ENCODE measurements around the gene UNCX.

UNCX gene

GRCh38 chr7:1232103-1232466 lies 587 bp upstream of the UNCX start:
- no peak for DNase-seq (ENCODE audit: low read depth)

GRCh38 chr7:1233333-1234048 lies 819 bp downstream of the UNCX start:
- no peak for DNase-seq (ENCODE audit: low read depth)

- no peak for DNase-seq (ENCODE audit: low read depth)
Measured at GRCh38 chr7:1234049-1234880, 1.6 kb downstream of the UNCX start.

GRCh38 chr7:1234881-1235500 lies 2.3 kb downstream of the UNCX start:
- no peak for DNase-seq (ENCODE audit: low read depth)

DNA sequence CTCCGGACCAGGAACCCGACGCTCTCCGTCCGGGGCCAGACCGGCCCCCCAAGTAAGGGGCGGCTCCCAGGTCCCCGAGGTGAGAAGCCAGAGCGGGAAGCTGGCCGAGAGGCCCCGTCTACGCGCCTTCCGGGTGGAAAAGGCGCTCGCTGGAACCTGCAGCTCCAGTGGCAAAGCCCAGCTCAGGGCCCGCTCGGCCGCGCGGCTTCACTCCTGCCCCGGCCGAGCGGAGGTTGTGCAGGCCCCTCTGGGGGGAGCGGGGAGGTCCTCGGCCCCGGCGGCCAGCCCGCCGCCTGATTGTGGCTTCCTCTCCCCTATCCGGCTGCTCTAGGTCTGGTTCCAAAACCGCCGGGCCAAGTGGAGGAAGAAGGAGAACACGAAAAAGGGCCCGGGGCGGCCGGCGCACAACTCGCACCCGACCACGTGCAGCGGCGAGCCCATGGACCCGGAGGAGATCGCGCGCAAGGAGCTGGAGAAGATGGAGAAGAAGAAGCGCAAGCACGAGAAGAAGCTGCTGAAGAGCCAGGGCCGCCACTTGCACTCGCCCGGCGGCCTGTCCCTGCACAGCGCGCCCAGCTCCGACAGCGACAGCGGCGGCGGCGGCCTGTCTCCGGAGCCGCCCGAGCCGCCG lies 2.9 kb downstream of the UNCX start:
- no peak for DNase-seq (ENCODE audit: low read depth)

DNA sequence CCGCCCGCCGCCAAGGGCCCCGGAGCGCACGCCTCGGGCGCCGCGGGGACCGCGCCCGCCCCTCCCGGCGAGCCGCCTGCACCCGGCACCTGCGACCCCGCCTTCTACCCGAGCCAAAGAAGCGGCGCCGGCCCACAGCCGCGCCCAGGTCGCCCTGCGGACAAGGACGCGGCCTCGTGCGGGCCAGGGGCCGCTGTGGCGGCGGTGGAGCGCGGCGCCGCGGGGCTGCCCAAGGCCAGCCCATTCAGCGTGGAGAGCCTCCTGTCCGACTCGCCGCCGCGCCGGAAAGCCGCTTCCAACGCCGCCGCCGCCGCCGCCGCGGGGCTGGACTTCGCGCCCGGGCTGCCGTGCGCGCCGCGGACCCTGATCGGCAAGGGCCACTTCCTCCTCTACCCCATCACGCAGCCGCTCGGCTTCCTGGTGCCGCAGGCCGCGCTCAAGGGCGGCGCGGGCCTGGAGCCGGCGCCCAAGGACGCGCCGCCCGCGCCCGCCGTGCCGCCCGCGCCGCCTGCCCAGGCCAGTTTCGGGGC lies 3.5 kb downstream of the UNCX start:
- no peak for DNase-seq (ENCODE audit: low read depth)

DNA sequence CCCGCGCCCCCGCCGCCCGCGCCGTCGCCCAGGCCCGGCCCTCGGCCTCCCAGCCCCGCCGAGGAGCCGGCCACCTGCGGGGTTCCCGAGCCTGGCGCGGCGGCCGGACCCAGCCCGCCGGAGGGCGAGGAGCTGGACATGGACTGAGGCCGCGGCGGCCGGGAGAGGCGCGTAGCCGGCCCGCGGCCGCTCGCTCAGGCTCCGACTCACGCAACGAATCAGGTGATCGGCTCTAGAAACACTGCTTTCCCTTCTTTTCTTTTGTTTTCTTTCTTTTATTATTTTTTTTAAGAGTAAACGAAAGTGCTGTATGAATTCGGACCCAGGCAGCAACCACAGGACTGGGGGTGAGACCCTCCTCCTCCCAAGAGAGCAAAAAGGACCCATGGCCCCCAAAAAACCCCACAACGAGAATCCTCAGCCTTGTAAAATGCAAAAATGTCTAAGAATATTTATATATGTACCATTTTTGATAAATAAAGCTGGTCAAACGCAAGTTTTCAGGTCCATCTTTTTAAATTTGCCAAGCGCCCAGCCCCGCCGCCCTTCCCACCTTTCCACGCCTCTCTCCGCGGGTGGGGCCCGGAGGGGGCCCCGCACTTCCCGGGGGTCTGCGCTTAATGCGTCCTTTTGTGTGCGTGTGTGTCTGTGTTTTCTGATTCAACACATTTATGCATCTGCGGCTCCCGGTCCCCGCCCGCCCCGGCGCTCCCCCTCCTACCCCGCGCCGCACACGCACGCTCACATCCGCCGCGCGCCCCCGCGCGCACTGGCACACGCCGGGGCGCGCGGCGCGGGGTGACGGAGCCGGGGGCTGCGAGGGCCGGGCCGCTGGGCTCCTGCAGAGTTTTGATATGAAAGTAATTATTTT lies 4.4 kb downstream of the UNCX start:
- no peak for DNase-seq (ENCODE audit: low read depth)

- DNase-seq (ENCODE audit: low read depth): no peak
Measured at GRCh38 chr7:1237704-1238255, 5.1 kb downstream of the UNCX start.

- DNase-seq (ENCODE audit: low read depth): no peak
Measured at GRCh38 chr7:1238450-1238882, 5.8 kb downstream of the UNCX start.

- no peak for DNase-seq (ENCODE audit: low read depth)
Measured at GRCh38 chr7:1238931-1239802, 6.5 kb downstream of the UNCX start.

DNA sequence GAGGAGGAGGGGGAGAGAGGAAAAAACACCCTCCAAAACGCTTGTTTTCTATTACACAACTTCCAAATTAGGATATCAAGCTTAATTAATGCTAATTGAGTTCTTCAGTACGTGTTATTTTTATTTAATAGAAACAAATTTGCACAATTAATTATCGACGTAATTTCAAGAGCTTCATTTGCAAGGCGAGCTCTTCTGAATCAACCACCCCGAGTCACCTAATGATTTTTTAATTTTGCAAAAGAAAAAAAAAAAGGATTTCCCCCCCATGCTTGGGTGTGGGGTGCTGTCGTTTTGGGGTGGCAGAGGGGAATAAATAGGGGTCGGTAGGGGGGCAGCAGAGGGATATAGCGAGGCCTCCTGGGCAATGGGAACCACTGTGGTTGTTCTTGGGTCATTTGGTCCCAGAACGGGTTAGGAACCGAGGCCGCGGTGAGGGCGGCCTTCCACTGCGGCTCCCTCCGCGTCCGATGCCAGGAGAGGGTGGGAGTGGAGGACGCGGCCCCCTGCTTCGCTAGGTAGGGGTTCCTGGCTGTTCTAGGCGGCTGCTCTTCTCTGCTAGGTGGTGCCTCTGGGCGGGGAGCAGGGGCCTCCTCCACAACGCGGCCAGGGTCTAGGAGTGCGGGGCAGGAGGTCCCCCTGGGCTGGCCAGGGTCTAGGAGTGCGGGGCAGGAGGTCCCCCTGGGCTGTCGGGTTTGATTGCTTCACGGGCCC lies 7.3 kb downstream of the UNCX start:
- no peak for DNase-seq (ENCODE audit: low read depth)

- no peak for DNase-seq (ENCODE audit: low read depth)
Measured at GRCh38 chr7:1240517-1241257, 8.0 kb downstream of the UNCX start.

GRCh38 chr7:1241258-1241602 lies 8.6 kb downstream of the UNCX start:
- DNase-seq (ENCODE audit: low read depth): no peak

GRCh38 chr7:1241603-1242255 lies 9.1 kb downstream of the UNCX start:
- no peak for DNase-seq (ENCODE audit: low read depth)

DNA sequence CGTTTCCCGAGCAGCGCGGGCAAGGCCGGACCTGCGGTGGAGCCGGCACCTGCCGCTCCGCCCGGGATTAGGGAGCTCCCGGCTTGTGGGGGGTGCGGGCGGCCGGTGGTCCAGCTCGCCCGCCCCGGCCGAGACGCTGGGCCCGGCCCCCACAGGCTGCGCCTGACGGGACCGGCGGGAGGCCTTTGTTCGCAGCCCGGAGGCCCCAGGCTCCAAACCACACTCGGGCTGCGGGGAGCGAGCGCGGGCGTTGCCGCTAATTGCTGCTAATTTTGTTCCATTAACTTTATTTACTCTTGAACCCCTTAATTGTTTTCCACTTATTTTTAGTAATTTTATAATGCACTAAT lies 9.6 kb downstream of the UNCX start:
- DNase-seq (ENCODE audit: low read depth): no peak

DNA sequence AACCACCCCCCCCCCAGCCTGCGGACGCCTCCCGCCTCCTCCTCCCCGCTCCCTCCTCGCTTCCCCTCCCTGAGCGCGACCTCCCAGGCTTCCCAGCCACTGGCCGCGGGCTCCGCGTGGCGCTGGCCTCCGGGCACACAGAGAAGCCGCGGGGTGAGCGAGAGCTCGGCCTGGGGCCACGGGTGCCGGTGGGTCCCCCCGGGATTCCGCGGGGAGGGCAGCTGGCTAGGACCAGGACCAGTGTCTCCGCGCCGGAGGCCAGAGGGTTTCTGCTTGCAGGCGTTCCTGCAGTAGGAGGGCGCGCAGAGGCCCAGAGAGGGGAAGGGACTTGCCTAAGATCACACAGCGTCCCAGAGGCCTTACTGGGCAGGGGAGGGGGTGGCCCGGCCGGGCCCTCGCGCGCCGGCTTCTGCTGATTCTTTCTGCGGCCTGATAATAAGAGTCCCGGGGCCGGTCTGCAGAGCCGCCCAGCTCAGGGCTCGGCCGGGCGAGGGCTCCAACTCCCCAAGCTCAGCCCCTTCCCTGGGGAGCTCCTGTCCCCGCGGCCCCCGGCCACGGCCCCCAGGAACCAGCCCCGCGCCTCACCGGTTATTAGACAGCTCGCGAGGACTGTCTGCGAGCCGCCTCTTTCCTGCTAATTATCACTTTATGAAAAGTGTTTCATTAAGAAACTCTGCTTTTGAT lies 10.1 kb downstream of the UNCX start:
- no peak for DNase-seq (ENCODE audit: low read depth)

- no peak for DNase-seq (ENCODE audit: low read depth)
Measured at GRCh38 chr7:1243290-1243963, 10.8 kb downstream of the UNCX start.

All from fibroblast of gingiva (primary cell).